Stimulated activated naive CD8-positive, alpha-beta T cell treated with anti-CD3 and anti-CD28 coated beads, Interleukin-15, amount 100 ng/mL, for 72 hours (primary cell): ENCODE results near the gene STXBP1.

Experiments used
- ATAC-seq: fragments of 150-1000 bp; cut with Tn5 transposase; 2 replicates; pipeline ENCODE4 v1.10.0; 2021; ENCODE audit warnings: mild to moderate bottlenecking, moderate library complexity
- DNase-seq, 2 donors: peaks; one replicate each; pipeline ENCODE4 v3.0.0; 2021 to 2022
- H3K27ac Mint-ChIP-seq, 2 donors: one replicate each; pipeline ENCODE4 v1.8.0; 2022; ENCODE audit warnings: mild to moderate bottlenecking in 2 of 2, mixed read lengths in 2 of 2, moderate library complexity in 2 of 2
- H3K27me3 Mint-ChIP-seq: one replicate; pipeline ENCODE4 v1.8.0; 2022; ENCODE audit warnings: mixed read lengths
- H3K4me1 Mint-ChIP-seq: one replicate; pipeline ENCODE4 v1.8.0; 2022; ENCODE audit warnings: mild to moderate bottlenecking, mixed read lengths
- H3K4me3 Mint-ChIP-seq, 2 donors: one replicate each; pipeline ENCODE4 v1.8.0; 2022; ENCODE audit warnings: mild to moderate bottlenecking in 2 of 2, mixed read lengths in 2 of 2, moderate library complexity in 1 of 2
- H3K9me3 Mint-ChIP-seq, 2 donors: one replicate each; pipeline ENCODE4 v1.8.0; 2022; ENCODE audit warnings: mixed read lengths in 2 of 2

Gene STXBP1

GRCh38 chr9:127683723-127684122 lies 71.6 kb downstream of the STXBP1 start:
- peak overlapping the region in 1 of 2 donors; percentile 66 for H3K27ac Mint-ChIP-seq
- DNase-seq (no peak), ATAC-seq (no peak)

GRCh38 chr9:127684576-127684975 lies 72.5 kb downstream of the STXBP1 start:
- H3K4me1 Mint-ChIP-seq, result no peaks in the 10 kb centered on the region
- H3K27me3 Mint-ChIP-seq, result no peaks in the 10 kb centered on the region
- no peak for DNase-seq
- H3K9me3 Mint-ChIP-seq, result no peaks in the 10 kb centered on the region
- ATAC-seq, result no peak
- no peak overlapping the region for H3K27ac Mint-ChIP-seq
- no peak overlapping the region for H3K4me3 Mint-ChIP-seq

More at GRCh38 chr9:127683723-127684122, 71.6 kb downstream of the STXBP1 start:
- Mint-ChIP-seq H3K27me3 (no peaks in the 10 kb centered on the region), H3K4me3 (no peak overlapping the region), H3K4me1 (no peaks in the 10 kb centered on the region), H3K9me3 (no peaks in the 10 kb centered on the region)

GRCh38 chr9:127686461-127687393 lies 74.7 kb downstream of the STXBP1 start:
- no peaks in the 10 kb centered on the region for H3K9me3 Mint-ChIP-seq
- no peak overlapping the region for H3K4me3 Mint-ChIP-seq
- DNase-seq (no peak), ATAC-seq (no peak)
- no peak overlapping the region for H3K27ac Mint-ChIP-seq
- no peaks in the 10 kb centered on the region for H3K4me1 Mint-ChIP-seq
- no peaks in the 10 kb centered on the region for H3K27me3 Mint-ChIP-seq

GRCh38 chr9:127689329-127690000 lies 77.4 kb downstream of the STXBP1 start:
- H3K27me3 Mint-ChIP-seq, result no peaks in the 10 kb centered on the region

GRCh38 chr9:127690735-127691134 lies 78.7 kb downstream of the STXBP1 start:
- Mint-ChIP-seq H3K9me3 (no peaks in the 10 kb centered on the region), H3K4me3 (no peak overlapping the region), H3K4me1 (no peaks in the 10 kb centered on the region), H3K27me3 (no peaks in the 10 kb centered on the region), H3K27ac (no peak overlapping the region)
- no peak for ATAC-seq
- no peak for DNase-seq

More at GRCh38 chr9:127689329-127690000, 77.4 kb downstream of the STXBP1 start:
- Mint-ChIP-seq H3K27ac (no peak overlapping the region), H3K4me1 (no peaks in the 10 kb centered on the region), H3K4me3 (no peak overlapping the region), H3K9me3 (no peaks in the 10 kb centered on the region)
- DNase-seq (no peak), ATAC-seq (no peak)

- ATAC-seq, result no peak
- Mint-ChIP-seq H3K9me3 (no peaks in the 10 kb centered on the region), H3K4me1 (no peaks in the 10 kb centered on the region), H3K27me3 (no peaks in the 10 kb centered on the region), H3K4me3 (no peak overlapping the region), H3K27ac (no peak overlapping the region)
- DNase-seq, result no peak
These were observed 80.0 kb downstream of the STXBP1 start for GRCh38 chr9:127692071-127692470.

- Mint-ChIP-seq H3K27me3 (no peaks in the 10 kb centered on the region), H3K27ac (peak overlapping the region in 1 of 2 donors; percentile 13), H3K4me3 (no peak overlapping the region), H3K9me3 (no peaks in the 10 kb centered on the region), H3K4me1 (no peaks in the 10 kb centered on the region)
- DNase-seq, result no peak
- ATAC-seq, result no peak
These were observed 81.1 kb downstream of the STXBP1 start for GRCh38 chr9:127693143-127693542.

GRCh38 chr9:127693697-127694096 lies 81.6 kb downstream of the STXBP1 start:
- no peak for DNase-seq
- no peak overlapping the region for H3K4me3 Mint-ChIP-seq
- no peaks in the 10 kb centered on the region for H3K9me3 Mint-ChIP-seq
- peaks cover under 1% of the 10 kb centered on the region for H3K4me1 Mint-ChIP-seq
- no peak for ATAC-seq
- no peak overlapping the region for H3K27ac Mint-ChIP-seq
- no peaks in the 10 kb centered on the region for H3K27me3 Mint-ChIP-seq

- no peak overlapping the region for H3K27ac Mint-ChIP-seq
- DNase-seq, result no peak
- no peak overlapping the region for H3K4me3 Mint-ChIP-seq
These were observed 83.0 kb downstream of the STXBP1 start for GRCh38 chr9:127694890-127695720.

GRCh38 chr9:127697575-127697974 lies 85.5 kb downstream of the STXBP1 start:
- Mint-ChIP-seq H3K27ac (no peak overlapping the region), H3K27me3 (no peaks in the 10 kb centered on the region), H3K4me1 (peaks cover 19% of the 10 kb centered on the region), H3K9me3 (no peaks in the 10 kb centered on the region), H3K4me3 (no peak overlapping the region)
- DNase-seq (no peak), ATAC-seq (no peak)

More at GRCh38 chr9:127694890-127695720, 83.0 kb downstream of the STXBP1 start:
- peaks cover 14% of the 10 kb centered on the region for H3K4me1 Mint-ChIP-seq
- no peaks in the 10 kb centered on the region for H3K27me3 Mint-ChIP-seq
- no peaks in the 10 kb centered on the region for H3K9me3 Mint-ChIP-seq
- ATAC-seq, result no peak

- Mint-ChIP-seq H3K27ac (no peak overlapping the region), H3K27me3 (no peaks in the 10 kb centered on the region), H3K4me3 (peak overlapping the region in 1 of 2 donors; percentile 86)
These were observed 86.3 kb downstream of the STXBP1 start for GRCh38 chr9:127698386-127698785.

GRCh38 chr9:127698985-127699670 lies 87.1 kb downstream of the STXBP1 start:
- ATAC-seq (peak; percentile 99), DNase-seq (peak; percentile 86 to 93)
- H3K27me3 Mint-ChIP-seq, result no peaks in the 10 kb centered on the region
- H3K9me3 Mint-ChIP-seq, result no peaks in the 10 kb centered on the region
- H3K4me3 Mint-ChIP-seq, result peak overlapping the region; percentile 84 to 86
- peaks cover 25% of the 10 kb centered on the region for H3K4me1 Mint-ChIP-seq
- H3K27ac Mint-ChIP-seq, result peak overlapping the region; percentile 75 to 79

More at GRCh38 chr9:127698386-127698785, 86.3 kb downstream of the STXBP1 start:
- Mint-ChIP-seq H3K4me1 (peaks cover 24% of the 10 kb centered on the region), H3K9me3 (no peaks in the 10 kb centered on the region)
- no peak for DNase-seq
- no peak for ATAC-seq

- Mint-ChIP-seq H3K4me3 (peak overlapping the region; percentile 41 to 50), H3K27ac (no peak overlapping the region), H3K27me3 (no peaks in the 10 kb centered on the region), H3K4me1 (peaks cover 25% of the 10 kb centered on the region), H3K9me3 (no peaks in the 10 kb centered on the region)
- DNase-seq (no peak), ATAC-seq (no peak)
These were observed 88.1 kb downstream of the STXBP1 start for GRCh38 chr9:127700140-127700539.

GRCh38 chr9:127700594-127701255 lies 88.6 kb downstream of the STXBP1 start:
- H3K4me3 Mint-ChIP-seq, result no peak overlapping the region
- H3K4me1 Mint-ChIP-seq, result peaks cover 25% of the 10 kb centered on the region

More at GRCh38 chr9:127700594-127701255, 88.6 kb downstream of the STXBP1 start:
- ATAC-seq (no peak), DNase-seq (no peak)
- no peaks in the 10 kb centered on the region for H3K9me3 Mint-ChIP-seq
- H3K27me3 Mint-ChIP-seq, result no peaks in the 10 kb centered on the region
- no peak overlapping the region for H3K27ac Mint-ChIP-seq
